GM10266 (cell line): Measurements from ENCODE around the gene VPS33B.
"Not testable (repeated sequence)": the region's sequence is repeated elsewhere in the genome, so short reads cannot be mapped to it uniquely, and the experiment has no call there.

Experiments used
- DNase-seq: peaks from one replicate; pipeline ENCODE4 v3.0.0; 2012; ENCODE audit errors: extremely low spot score
- CTCF ChIP-seq: IDR thresholded peaks from 2 replicates; pipeline ENCODE4 v1.5.1; 2012; ENCODE audit warnings: mild to moderate bottlenecking, low read depth; ENCODE audit not compliant: control insufficient read depth, insufficient read depth; ENCODE audit errors: missing control alignments

Gene VPS33B

GRCh38 chr15:91031796-91032195 is 9.4 kb upstream of the VPS33B start:
- TF ChIP-seq CTCF: no peak
- DNase-seq: no peak

- DNase-seq: no peak
- TF ChIP-seq CTCF: no peak
Measured at GRCh38 chr15:91027677-91028076, 5.3 kb upstream of the VPS33B start.

GRCh38 chr15:91023720-91024119 is 1.3 kb upstream of the VPS33B start:
- no peak for TF ChIP-seq CTCF

GRCh38 chr15:91022832-91023129 is 387 bp upstream of the VPS33B start:
- no peak for TF ChIP-seq CTCF
- no peak for DNase-seq

More at GRCh38 chr15:91023720-91024119, 1.3 kb upstream of the VPS33B start:
- no peak for DNase-seq

- DNase-seq: no peak
Measured at GRCh38 chr15:91021516-91022074, 799 bp downstream of the VPS33B start.

GRCh38 chr15:91018158-91018557 is 4.2 kb downstream of the VPS33B start:
- no peak for DNase-seq
- no peak for TF ChIP-seq CTCF

More at GRCh38 chr15:91021516-91022074, 799 bp downstream of the VPS33B start:
- no peak for TF ChIP-seq CTCF

GRCh38 chr15:91017716-91018115 is 4.7 kb downstream of the VPS33B start:
- no peak for DNase-seq
- no peak for TF ChIP-seq CTCF

- DNase-seq: not testable (repeated sequence)
Measured at GRCh38 chr15:91013701-91014100, 8.7 kb downstream of the VPS33B start.
